Small intestine (tissue), 7 donors: ENCODE results near the gene ATN1. TPM values are rescaled to one million over a fixed set of nuclear protein-coding genes. Genes with fewer than 3 reads are reported as not detected.

ENCODE experiments used
- DNase-seq, 2 donors: peaks; one replicate each; pipeline versions ENCODE4 v3.0.0 to v3.0.0-alpha.2; 2013
- FAIRE-seq: peaks from 2 replicates; lab custom pipeline; 2012; peaks lifted over from hg19 to GRCh38; lab: Jason Lieb, UNC
- H3K27ac ChIP-seq, 3 donors: one replicate each; pipeline ENCODE4 v1.5.1; 2013; ENCODE audit warnings: low read length in 2 of 3, mild to moderate bottlenecking in 2 of 3, control low read depth in 1 of 3, inconsistent platforms in 1 of 3, low read depth in 1 of 3, moderate library complexity in 1 of 3
- H3K27me3 ChIP-seq, 3 donors: one replicate each; pipeline ENCODE4 v1.6.1; 2013; ENCODE audit warnings: low read length in 3 of 3, inconsistent platforms in 1 of 3; ENCODE audit not compliant: control insufficient read depth in 3 of 3, insufficient read depth in 3 of 3
- H3K36me3 ChIP-seq, 3 donors: one replicate each; pipeline ENCODE4 v1.6.1; 2013; ENCODE audit warnings: low read length in 3 of 3, inconsistent platforms in 1 of 3, low read depth in 1 of 3, mild to moderate bottlenecking in 1 of 3, moderate library complexity in 1 of 3; ENCODE audit not compliant: control insufficient read depth in 3 of 3, insufficient read depth in 2 of 3
- H3K4me1 ChIP-seq, 3 donors: one replicate each; pipeline ENCODE4 v1.6.1; 2013; ENCODE audit warnings: low read length in 2 of 3, inconsistent platforms in 1 of 3, low read depth in 1 of 3, mild to moderate bottlenecking in 1 of 3, moderate library complexity in 1 of 3; ENCODE audit not compliant: control insufficient read depth in 3 of 3, insufficient read depth in 2 of 3
- H3K4me3 ChIP-seq, 3 donors: one replicate each; pipeline ENCODE4 v1.5.1; 2013; ENCODE audit warnings: low read length in 3 of 3, control low read depth in 1 of 3, inconsistent platforms in 1 of 3, low read depth in 1 of 3, mild to moderate bottlenecking in 1 of 3, moderate library complexity in 1 of 3
- H3K9me3 ChIP-seq, 2 donors: one replicate each; pipeline ENCODE4 v1.6.1; 2013; ENCODE audit warnings: low read depth in 1 of 2, low read length in 1 of 2; ENCODE audit not compliant: control insufficient read depth in 2 of 2, insufficient read depth in 1 of 2
- WGBS, 3 donors: extraction: QIAGEN DNeasy Blood & Tissue Kit; methylation state at CpG; one replicate each; pipeline ENCODE4 v1.1.7; 2013; 5-methylcytosine and 5-hydroxymethylcytosine counted together
- polyA plus RNA-seq, 4 donors: library from polyadenylated mRNA; stranded (reverse) in 3 of 4; unstranded in 1 of 4; fragments of 200-250 nt in 3 of 4; fragments of 120-200 nt in 1 of 4; gene quantifications; one replicate each; pipeline versions ENCODE4 v1.2.1 to v1.2.3, GENCODE V29; 2013
- donor health status: healthy with polysubstance abuse.
- donor health status: control.
- donor health status: control.
- donor health status: Bipolar disorder and iron deficiency.
- donor health status: healthy.

The ATN1 gene
- polyA plus RNA-seq, 4 donors = 34.0 to 63.3 (median 46.2) TPM

DNA sequence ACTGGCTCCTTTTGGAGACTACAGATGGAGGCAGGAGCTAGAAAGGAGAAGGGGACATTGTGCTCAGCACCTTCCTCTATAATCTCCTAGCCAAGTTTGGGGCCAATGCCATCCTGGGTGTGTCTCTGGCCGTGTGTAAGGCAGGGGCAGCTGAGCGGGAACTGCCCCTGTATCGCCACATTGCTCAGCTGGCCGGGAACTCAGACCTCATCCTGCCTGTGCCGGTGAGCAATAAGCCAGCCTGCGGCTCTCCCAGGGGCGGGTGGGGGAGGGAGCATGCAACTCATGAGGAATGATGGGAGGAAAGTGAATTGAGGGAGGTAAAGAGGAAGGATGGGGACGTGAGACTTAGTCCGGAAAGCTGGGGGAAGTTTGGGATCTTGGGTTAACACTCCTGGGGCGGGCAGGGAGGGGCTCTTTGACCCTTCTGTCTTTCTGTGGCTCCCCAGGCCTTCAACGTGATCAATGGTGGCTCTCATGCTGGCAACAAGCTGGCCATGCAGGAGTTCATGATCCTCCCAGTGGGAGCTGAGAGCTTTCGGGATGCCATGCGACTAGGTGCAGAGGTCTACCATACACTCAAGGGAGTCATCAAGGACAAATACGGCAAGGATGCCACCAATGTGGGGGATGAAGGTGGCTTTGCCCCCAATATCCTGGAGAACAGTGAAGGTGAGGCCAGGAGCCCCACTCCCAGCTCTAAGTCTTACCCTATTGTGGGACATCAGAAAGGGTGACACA, 10.1 kb upstream of the ATN1 start:
- Histone ChIP-seq H3K9me3 (no peaks in the 10 kb centered on the region), H3K27ac (no peak overlapping the region), H3K27me3 (peaks cover 0 to 27% (median 0%) of the 10 kb centered on the region in 3 donors), H3K36me3 (peaks cover 0 to 10% (median 0%) of the 10 kb centered on the region in 3 donors), H3K4me3 (no peak overlapping the region), H3K4me1 (peaks cover 0 to 13% (median 5%) of the 10 kb centered on the region in 3 donors)
- DNase-seq (no peak), FAIRE-seq (no peak)
- WGBS, 3 donors = 83 to 85% (median 84%) methylated on average over 14 of the region's 14 CpGs

- Histone ChIP-seq H3K4me3 (no peak overlapping the region), H3K27ac (no peak overlapping the region), H3K36me3 (peaks cover 0 to 10% (median 0%) of the 10 kb centered on the region in 3 donors), H3K9me3 (no peaks in the 10 kb centered on the region), H3K27me3 (peaks cover 0 to 11% (median 0%) of the 10 kb centered on the region in 3 donors), H3K4me1 (peaks cover 0 to 9% (median 5%) of the 10 kb centered on the region in 3 donors)
- FAIRE-seq = no peak
- WGBS, 3 donors = 61 to 81% (median 75%) methylated on average over 7 of the region's 7 CpGs
- DNase-seq = no peak
Observed at GRCh38 chr12:6919588-6919987, 8.2 kb upstream of the ATN1 start.

- no peaks in the 10 kb centered on the region for H3K27me3 ChIP-seq
- DNase-seq (no peak), FAIRE-seq (no peak)
- H3K4me1 ChIP-seq = peaks cover 3 to 18% (median 7%) of the 10 kb centered on the region in 3 donors
- no peak overlapping the region for H3K27ac ChIP-seq
- 83 to 89% (median 88%) methylated on average over 7 of the region's 7 CpGs for WGBS, 3 donors
- no peaks in the 10 kb centered on the region for H3K9me3 ChIP-seq
- no peak overlapping the region for H3K4me3 ChIP-seq
- peaks cover 0 to 6% (median 0%) of the 10 kb centered on the region in 3 donors for H3K36me3 ChIP-seq
Observed at GRCh38 chr12:6921539-6921938, 6.2 kb upstream of the ATN1 start.

DNA sequence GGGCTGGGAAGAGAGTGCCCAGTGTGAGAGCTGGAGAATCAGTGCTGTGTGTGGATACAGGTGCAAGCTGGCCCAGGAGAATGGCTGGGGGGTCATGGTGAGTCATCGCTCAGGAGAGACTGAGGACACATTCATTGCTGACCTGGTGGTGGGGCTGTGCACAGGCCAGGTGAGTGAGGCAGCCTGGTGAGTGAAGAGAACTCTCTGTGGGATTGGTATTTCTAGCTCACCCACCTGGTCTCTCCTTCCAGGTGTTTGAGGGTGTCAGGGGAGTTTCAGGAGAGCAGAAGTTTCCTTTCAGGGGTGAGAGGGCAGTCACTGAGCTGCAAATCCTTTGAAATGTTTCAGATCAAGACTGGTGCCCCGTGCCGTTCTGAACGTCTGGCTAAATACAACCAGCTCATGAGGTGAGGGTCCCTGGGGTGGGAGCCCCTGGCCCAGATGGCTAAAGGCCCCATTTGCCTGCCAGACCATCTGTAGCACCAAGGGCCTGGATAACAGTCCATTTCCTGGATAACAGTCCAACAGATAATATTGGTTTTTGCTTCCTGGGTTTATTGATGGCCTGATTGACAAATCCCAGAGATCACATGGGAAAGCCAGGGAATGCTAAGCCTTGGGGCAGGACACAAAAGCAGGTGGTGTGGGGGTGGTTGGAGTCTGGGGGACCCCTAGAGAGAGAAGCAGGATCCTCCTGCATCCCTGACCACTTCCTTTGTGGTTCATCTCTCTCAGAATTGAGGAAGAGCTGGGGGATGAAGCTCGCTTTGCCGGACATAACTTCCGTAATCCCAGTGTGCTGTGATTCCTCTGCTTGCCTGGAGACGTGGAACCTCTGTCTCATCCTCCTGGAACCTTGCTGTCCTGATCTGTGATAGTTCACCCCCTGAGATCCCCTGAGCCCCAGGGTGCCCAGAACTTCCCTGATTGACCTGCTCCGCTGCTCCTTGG, 5.5 kb upstream of the ATN1 start:
- H3K4me3 ChIP-seq = no peak overlapping the region
- 81 to 88% (median 86%) methylated on average over 9 of the region's 9 CpGs for WGBS, 3 donors
- no peaks in the 10 kb centered on the region for H3K9me3 ChIP-seq
- no peak for FAIRE-seq
- DNase-seq = no peak
- H3K4me1 ChIP-seq = peaks cover 3 to 24% (median 7%) of the 10 kb centered on the region in 3 donors
- peaks cover 0 to 3% (median 0%) of the 10 kb centered on the region in 3 donors for H3K36me3 ChIP-seq
- peak overlapping the region in 1 of 3 donors; percentile 8 for H3K27ac ChIP-seq
- H3K27me3 ChIP-seq = no peaks in the 10 kb centered on the region

DNA sequence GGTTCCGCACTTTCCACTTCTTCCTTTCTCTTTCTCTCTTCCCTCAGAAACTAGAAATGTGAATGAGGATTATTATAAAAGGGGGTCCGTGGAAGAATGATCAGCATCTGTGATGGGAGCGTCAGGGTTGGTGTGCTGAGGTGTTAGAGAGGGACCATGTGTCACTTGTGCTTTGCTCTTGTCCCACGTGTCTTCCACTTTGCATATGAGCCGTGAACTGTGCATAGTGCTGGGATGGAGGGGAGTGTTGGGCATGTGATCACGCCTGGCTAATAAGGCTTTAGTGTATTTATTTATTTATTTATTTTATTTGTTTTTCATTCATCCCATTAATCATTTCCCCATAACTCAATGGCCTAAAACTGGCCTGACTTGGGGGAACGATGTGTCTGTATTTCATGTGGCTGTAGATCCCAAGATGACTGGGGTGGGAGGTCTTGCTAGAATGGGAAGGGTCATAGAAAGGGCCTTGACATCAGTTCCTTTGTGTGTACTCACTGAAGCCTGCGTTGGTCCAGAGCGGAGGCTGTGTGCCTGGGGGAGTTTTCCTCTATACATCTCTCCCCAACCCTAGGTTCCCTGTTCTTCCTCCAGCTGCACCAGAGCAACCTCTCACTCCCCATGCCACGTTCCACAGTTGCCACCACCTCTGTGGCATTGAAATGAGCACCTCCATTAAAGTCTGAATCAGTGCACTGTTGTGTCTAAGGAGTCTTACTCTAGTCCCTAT, 4.6 kb upstream of the ATN1 start:
- DNase-seq (no peak), FAIRE-seq (no peak)
- Histone ChIP-seq H3K9me3 (no peaks in the 10 kb centered on the region), H3K27me3 (no peaks in the 10 kb centered on the region), H3K4me3 (no peak overlapping the region), H3K36me3 (peaks cover 0 to 3% (median 0%) of the 10 kb centered on the region in 3 donors), H3K4me1 (peaks cover 3 to 24% (median 7%) of the 10 kb centered on the region in 3 donors), H3K27ac (no peak overlapping the region)
- 75 to 78% (median 77%) methylated on average over 10 of the region's 10 CpGs for WGBS, 3 donors

DNA sequence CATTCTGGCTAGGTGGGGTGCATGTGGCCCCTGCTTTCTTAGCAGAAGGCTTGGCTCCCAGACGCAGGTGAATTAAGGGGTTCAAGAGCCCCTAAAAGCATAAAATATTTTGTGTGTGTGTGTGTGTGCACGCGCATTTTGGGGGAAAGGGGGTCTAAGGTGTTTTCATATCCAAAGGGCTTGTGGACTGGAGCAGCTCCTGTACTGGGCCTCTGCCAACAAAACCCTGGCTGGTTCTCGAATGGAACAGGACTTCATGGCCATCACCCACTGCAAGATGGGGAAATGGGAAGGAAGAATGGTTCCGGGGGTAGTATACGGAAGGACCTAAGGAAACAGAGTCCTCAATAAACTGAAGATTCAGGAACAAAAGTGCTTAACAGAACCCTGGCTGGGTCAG, 3.9 kb upstream of the ATN1 start:
- FAIRE-seq = no peak
- H3K27me3 ChIP-seq = no peaks in the 10 kb centered on the region
- WGBS, 3 donors = 51 to 63% (median 58%) methylated on average over 6 of the region's 6 CpGs
- DNase-seq = no peak
- no peaks in the 10 kb centered on the region for H3K9me3 ChIP-seq
- H3K27ac ChIP-seq = no peak overlapping the region
- H3K4me3 ChIP-seq = no peak overlapping the region
- peaks cover 0 to 3% (median 0%) of the 10 kb centered on the region in 3 donors for H3K36me3 ChIP-seq
- peaks cover 3 to 24% (median 8%) of the 10 kb centered on the region in 3 donors for H3K4me1 ChIP-seq

DNA sequence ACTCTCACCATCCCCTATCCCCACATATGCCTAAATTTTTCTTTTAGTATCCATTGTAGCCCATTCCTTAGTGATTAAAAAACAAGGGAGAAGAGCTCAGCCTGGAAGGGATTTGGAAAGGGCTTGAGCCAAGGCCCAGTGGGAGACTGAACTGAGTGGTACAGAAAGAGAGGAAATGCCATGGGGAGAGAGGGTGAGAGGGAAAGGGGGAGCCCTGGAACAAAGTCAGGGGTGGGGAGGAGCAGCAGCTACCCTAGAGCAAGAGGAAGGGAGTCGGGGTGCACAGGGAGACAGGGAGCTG, 2.6 kb upstream of the ATN1 start:
- Histone ChIP-seq H3K9me3 (no peaks in the 10 kb centered on the region), H3K36me3 (peaks cover 0 to 8% (median 0%) of the 10 kb centered on the region in 3 donors), H3K4me3 (no peak overlapping the region), H3K4me1 (peaks cover 7 to 36% (median 14%) of the 10 kb centered on the region in 3 donors), H3K27me3 (no peaks in the 10 kb centered on the region), H3K27ac (peak overlapping the region; percentile 27 to 92 (median 83))
- WGBS, 3 donors = 15 to 36% (median 30%) methylated on average over 1 of the region's 1 CpG
- FAIRE-seq (no peak), DNase-seq (no peak)
